Spleen (tissue), 7 donors: ENCODE data around the gene NUP58.
"Not testable (repeated sequence)": the region's sequence is repeated elsewhere in the genome, so short reads cannot be mapped to it uniquely, and the experiment has no call there.

Experiments used
- CTCF ChIP-seq, 11 experiments: fragments of 200-600 bp in 7 of 11; fragments of 450-650 bp in 4 of 11; sonication (generic) in 4 of 11; IDR thresholded peaks in 8 of 11; conservative IDR thresholded peaks in 3 of 11; 1 replicate in 7 of 11; 2 replicates in 4 of 11; pipeline versions ENCODE4 v1.4.0 to v1.8.0; 2016 to 2021; ENCODE audit warnings: antibody characterized with exemption in 11 of 11, inconsistent platforms in 4 of 11, mild to moderate bottlenecking in 1 of 11
- POLR2A ChIP-seq, 3 donors: fragments of 450-650 bp; IDR thresholded peaks; one replicate each; pipeline ENCODE4 v1.5.1; 2017; ENCODE audit warnings: antibody characterized with exemption in 3 of 3, mild to moderate bottlenecking in 1 of 3
- POLR2AphosphoS5 ChIP-seq, 3 donors: sonication (generic); formaldehyde crosslinking; IDR thresholded peaks; one replicate each; pipeline ENCODE4 v1.5.1; 2017; ENCODE audit warnings: antibody characterized with exemption in 3 of 3
- donor health status: DM: no; HTN: no; CAD: no; lungs with moderate emphysema.
- donor health status: DM: no; HTN: no; CAD: no.
- donor health status: DM: no; HTN: no; CAD: no.

GRCh38 chr13:25360443-25360842, 59.0 kb downstream of the NUP58 start:
- TF ChIP-seq POLR2A (IDR thresholded peaks at IDR 0.05); CTCF (IDR thresholded peaks at IDR 0.05 in 8 of 11, conservative IDR thresholded peaks at IDR 0.05 in 3 of 11); POLR2AphosphoS5 (IDR thresholded peaks at IDR 0.05): not testable (repeated sequence)
